H1 (cell line): ENCODE results near the gene PRSS22.

Source experiments
- ATF3 ChIP-seq: IDR thresholded peaks from 2 replicates; pipeline ENCODE4 v1.6.1; 2011; ENCODE audit warnings: low read depth, mild to moderate bottlenecking, low read length; ENCODE audit not compliant: insufficient read depth
- BRCA1 ChIP-seq: IDR thresholded peaks from 2 replicates; pipeline ENCODE4 v1.6.1; 2012; ENCODE audit warnings: low read depth, low read length, improper control_type of control experiment
- CEBPB ChIP-seq: IDR thresholded peaks from 2 replicates; pipeline ENCODE4 v1.6.1; 2012; ENCODE audit warnings: low read depth, low read length
- CHD2 ChIP-seq: IDR thresholded peaks from 2 replicates; pipeline ENCODE4 v1.6.1; 2012; ENCODE audit warnings: low read length, improper control_type of control experiment
- CREB1 ChIP-seq: IDR thresholded peaks from 2 replicates; pipeline ENCODE4 v1.6.1; 2012; ENCODE audit warnings: inconsistent platforms
- CTCF ChIP-seq, 3 experiments: IDR thresholded peaks; 1 replicate in 2 of 3; 2 replicates in 1 of 3; pipeline versions ENCODE4 v1.5.1 to v1.6.1; 2011; ENCODE audit warnings: low read length in 3 of 3, mild to moderate bottlenecking in 3 of 3, inconsistent platforms in 2 of 3, low read depth in 1 of 3, moderate library complexity in 1 of 3; ENCODE audit not compliant: insufficient read depth in 1 of 3; ENCODE audit errors: control extremely low read depth in 1 of 3
- EZH2 ChIP-seq: fragments of 200-600 bp; sonication (generic); IDR thresholded peaks from 2 replicates; pipeline ENCODE4 v1.7.1; 2012; ENCODE audit warnings: low read depth, mild to moderate bottlenecking, moderate library complexity, low read length, inconsistent platforms; ENCODE audit not compliant: severe bottlenecking
- POLR2A ChIP-seq, 2 experiments: IDR thresholded peaks; 1 replicate in 1 of 2; 2 replicates in 1 of 2; pipeline ENCODE4 v1.6.1; 2011; ENCODE audit warnings: low read depth in 2 of 2, low read length in 2 of 2, mild to moderate bottlenecking in 2 of 2; ENCODE audit errors: control extremely low read depth in 1 of 2
- POLR2AphosphoS5 ChIP-seq: IDR thresholded peaks from 2 replicates; pipeline ENCODE4 v1.6.1; 2011; ENCODE audit warnings: low read depth, low read length
- RAD21 ChIP-seq, 2 experiments: IDR thresholded peaks in 1 of 2; conservative IDR thresholded peaks in 1 of 2; 2 replicates each; pipeline ENCODE4 v1.6.1; 2011; ENCODE audit warnings: low read depth in 2 of 2, low read length in 2 of 2, improper control_type of control experiment in 1 of 2, inconsistent platforms in 1 of 2, mild to moderate bottlenecking in 1 of 2, moderate library complexity in 1 of 2
- RFX5 ChIP-seq: IDR thresholded peaks from 2 replicates; pipeline ENCODE4 v1.6.1; 2011; ENCODE audit warnings: low read depth, low read length, improper control_type of control experiment, borderline replicate concordance
- SIN3A ChIP-seq, 2 experiments: IDR thresholded peaks in 1 of 2; conservative IDR thresholded peaks in 1 of 2; 2 replicates each; pipeline ENCODE4 v1.6.1; 2011 to 2012; ENCODE audit warnings: low read length in 2 of 2, improper control_type of control experiment in 1 of 2, low read depth in 1 of 2, mild to moderate bottlenecking in 1 of 2
- SRF ChIP-seq: IDR thresholded peaks from 2 replicates; pipeline ENCODE4 v1.6.1; 2011; ENCODE audit warnings: mild to moderate bottlenecking, low read depth, low read length, moderate library complexity
- TAF1 ChIP-seq: IDR thresholded peaks from 2 replicates; pipeline ENCODE4 v1.6.1; 2011; ENCODE audit warnings: mild to moderate bottlenecking, low read depth, low read length

DNA sequence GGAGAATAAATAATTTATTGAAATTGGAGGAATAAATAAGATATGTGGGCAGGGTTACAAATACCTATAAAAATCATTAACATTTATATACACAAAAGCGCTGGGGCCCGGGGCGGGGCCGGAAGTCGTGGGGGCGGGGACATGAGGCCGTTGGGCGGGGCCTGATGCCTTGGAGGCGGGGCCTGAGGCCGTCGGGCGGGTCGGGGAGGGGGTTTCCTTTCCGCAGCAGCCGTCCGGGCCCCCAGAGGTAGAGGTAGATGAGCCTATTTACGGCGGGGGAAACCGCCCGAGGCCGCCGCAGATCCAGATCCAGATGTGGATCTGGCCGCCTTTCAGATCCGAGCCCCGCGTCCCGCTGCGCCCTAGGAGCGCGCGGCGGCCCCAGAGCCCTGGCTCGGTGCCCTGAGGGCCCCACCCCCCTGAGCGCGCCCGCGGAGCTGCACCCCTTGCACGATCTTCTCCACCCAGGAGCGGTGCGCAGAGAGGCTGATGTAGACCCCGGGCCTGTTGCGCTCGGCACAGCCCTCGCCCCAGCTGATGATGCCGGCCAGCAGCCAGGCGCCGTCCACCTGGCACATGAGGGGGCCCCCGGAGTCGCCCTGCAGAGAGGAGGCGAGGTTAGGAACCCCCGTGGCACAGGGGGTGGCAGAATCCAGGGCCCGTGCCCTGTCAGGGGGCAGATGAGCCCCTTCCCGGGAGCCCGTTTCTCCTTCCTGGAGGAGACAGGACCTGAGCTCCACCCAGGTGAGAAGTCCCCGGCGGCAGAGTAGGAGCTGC, 5.1 kb downstream of the PRSS22 start:
- TF ChIP-seq ATF3: no peak
- no peak for TF ChIP-seq CREB1
- TF ChIP-seq CTCF (IDR thresholded peaks at IDR 0.05; ENCODE audit: control extremely low read depth in 1 of 3, insufficient read depth in 1 of 3, low read depth in 1 of 3, low read length in 3 of 3): no peak
- TF ChIP-seq POLR2AphosphoS5: no peak
- TF ChIP-seq RAD21 (IDR thresholded peaks at IDR 0.05 in 1 of 2, conservative IDR thresholded peaks at IDR 0.05 in 1 of 2; ENCODE audit: low read depth in 2 of 2, low read length in 2 of 2): no peak
- TF ChIP-seq EZH2: no peak
- TF ChIP-seq SRF: no peak
- no peak for TF ChIP-seq RFX5
- TF ChIP-seq CHD2: no peak
- no peak for TF ChIP-seq POLR2A (IDR thresholded peaks at IDR 0.05; ENCODE audit: control extremely low read depth in 1 of 2, low read depth in 2 of 2, low read length in 2 of 2)
- no peak for TF ChIP-seq BRCA1
- no peak for TF ChIP-seq SIN3A (conservative IDR thresholded peaks at IDR 0.05 in 1 of 2, IDR thresholded peaks at IDR 0.05 in 1 of 2; ENCODE audit: low read depth in 1 of 2, low read length in 2 of 2)
- TF ChIP-seq CEBPB: no peak
- no peak for TF ChIP-seq TAF1
